ENCODE results near the gene ZNF512B.
"Not testable (repeated sequence)": the region's sequence is repeated elsewhere in the genome, so short reads cannot be mapped to it uniquely, and the experiment has no call there.

Gene ZNF512B

DNA sequence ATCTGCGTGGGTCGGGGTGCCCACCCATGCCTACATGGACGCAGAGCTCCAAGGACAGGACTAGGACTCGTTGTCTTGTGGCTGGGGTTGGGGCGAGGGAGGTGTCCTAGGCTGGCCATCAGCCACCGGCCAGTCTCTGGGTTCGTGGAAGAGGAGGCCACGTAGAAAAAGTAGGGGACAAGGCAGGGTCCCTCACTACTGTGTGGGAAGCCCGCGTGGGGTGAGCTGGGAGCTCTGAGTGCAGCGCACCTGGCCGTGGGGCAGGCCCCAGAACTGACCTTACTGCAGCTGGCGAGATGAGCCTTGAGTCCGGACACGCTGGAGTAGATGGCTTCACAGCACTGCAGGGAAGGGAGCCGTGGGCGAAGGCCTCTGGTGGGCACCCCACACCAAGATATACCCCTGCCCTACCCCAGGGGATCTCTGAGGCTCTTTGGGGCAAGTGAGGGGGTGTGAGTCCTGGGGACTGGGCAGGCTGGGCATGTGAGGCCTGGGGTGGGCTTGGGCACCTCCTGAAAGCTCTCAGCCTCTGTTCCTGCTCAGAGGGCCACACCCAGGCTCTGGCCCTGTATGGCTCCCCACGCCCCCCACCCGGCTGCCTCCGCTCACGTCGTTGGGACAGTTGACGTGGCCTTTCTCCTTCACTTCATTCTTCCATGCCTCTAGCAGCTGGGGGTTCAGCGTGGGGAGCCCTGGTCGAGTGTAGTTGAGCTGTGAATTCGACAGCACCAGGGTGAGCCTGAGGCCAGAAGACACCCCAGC, 7.9 kb downstream of the ZNF512B start:
- H3K9me3 ChIP-seq (ENCODE audit: control insufficient read depth, low read length), result no peaks in the 10 kb centered on the region
- H3K4me1 ChIP-seq (ENCODE audit: control insufficient read depth, insufficient read depth, low read length, poor library complexity, severe bottlenecking), result peaks cover 7% of the 10 kb centered on the region
- no peak overlapping the region for H3K4me3 ChIP-seq (ENCODE audit: extremely low read depth, insufficient read depth, low read length, poor library complexity, severe bottlenecking)
- WGBS, 2 experiments (ENCODE audit: insufficient coverage in 2 of 2), result 94 to 95% methylated on average over 21 to 23 of the region's 26 CpGs
- peaks cover 50% of the 10 kb centered on the region for H3K36me3 ChIP-seq (ENCODE audit: control insufficient read depth, insufficient read depth, low read length)
- H3K27ac ChIP-seq (ENCODE audit: low read depth, low read length, severe bottlenecking), result no peak overlapping the region

DNA sequence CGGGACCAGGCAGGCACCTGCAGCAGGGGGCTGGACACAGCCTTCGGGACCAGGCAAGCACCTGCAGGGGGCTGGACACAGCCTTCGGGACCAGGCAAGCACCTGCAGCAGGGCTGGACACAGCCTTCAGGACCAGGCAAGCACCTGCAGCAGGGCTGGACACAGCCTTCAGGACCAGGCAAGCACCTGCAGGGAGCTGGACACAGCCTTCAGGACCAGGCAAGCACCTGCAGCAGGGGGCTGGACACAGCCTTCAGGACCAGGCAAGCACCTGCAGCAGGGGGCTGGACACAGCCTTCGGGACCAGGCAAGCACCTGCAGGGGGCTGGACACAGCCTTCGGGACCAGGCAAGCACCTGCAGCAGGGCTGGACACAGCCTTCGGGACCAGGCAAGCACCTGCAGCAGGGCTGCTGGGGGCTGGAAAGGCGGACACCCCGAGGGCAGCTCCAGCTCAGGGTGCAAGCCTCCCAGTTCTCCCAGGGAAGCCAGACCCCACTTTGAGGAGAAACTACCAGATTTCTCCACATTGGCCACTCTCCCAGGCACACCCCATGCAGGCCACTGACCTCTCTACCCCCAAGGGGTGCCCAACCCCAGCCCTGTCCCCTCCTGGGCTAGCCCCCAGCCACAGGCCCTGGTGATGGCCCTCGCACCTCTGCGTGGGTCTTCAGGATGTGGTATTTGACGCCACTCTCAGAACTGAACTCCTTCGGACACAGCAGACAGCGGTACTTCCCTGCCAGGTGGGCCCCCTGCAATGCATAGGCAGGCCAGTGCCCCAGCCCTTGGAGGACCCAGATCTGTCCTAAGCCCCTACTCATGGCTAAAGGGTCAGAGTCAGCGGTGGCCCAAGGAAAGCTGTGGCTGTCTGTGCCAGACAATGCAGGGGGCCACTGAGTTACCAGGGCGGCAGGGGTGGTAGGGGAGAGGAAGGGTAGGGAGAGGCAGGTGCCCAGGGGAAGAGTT, 8.8 kb downstream of the ZNF512B start:
- H3K36me3 ChIP-seq (ENCODE audit: control insufficient read depth, insufficient read depth, low read length), result peaks cover 42% of the 10 kb centered on the region
- WGBS, 2 experiments (ENCODE audit: insufficient coverage in 2 of 2), result 92 to 95% methylated on average over 10 of the region's 15 CpGs
- not testable (repeated sequence) for H3K27ac ChIP-seq (ENCODE audit: low read depth, low read length, severe bottlenecking); H3K4me3 ChIP-seq (ENCODE audit: extremely low read depth, insufficient read depth, low read length, poor library complexity, severe bottlenecking); H3K4me1 ChIP-seq (ENCODE audit: control insufficient read depth, insufficient read depth, low read length, poor library complexity, severe bottlenecking); H3K9me3 ChIP-seq (ENCODE audit: control insufficient read depth, low read length)

DNA sequence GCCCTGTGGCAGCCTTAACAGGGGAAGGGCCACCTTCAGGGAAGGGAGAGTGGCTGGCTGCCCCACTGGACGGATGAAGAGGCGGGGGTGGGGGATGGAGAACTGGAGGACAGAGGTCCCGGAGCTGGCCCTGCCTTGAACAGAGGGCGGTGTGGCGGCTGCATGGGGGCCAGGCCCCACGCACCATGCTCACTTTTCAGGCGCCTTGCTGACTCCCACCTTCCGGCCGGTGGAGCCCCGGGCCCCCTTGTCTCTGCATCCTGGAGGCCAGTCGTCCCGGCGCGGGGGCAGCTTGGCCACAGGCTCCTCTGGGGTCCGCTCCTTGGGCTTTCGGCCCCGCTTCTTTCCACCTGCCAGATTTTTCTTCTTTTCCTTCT, 10.0 kb downstream of the ZNF512B start:
- WGBS, 2 experiments (ENCODE audit: insufficient coverage in 2 of 2), result 83 to 88% methylated on average over 11 to 14 of the region's 17 CpGs
- Histone ChIP-seq H3K4me1 (ENCODE audit: control insufficient read depth, insufficient read depth, low read length, poor library complexity, severe bottlenecking) (peaks cover 13% of the 10 kb centered on the region), H3K9me3 (ENCODE audit: control insufficient read depth, low read length) (no peaks in the 10 kb centered on the region), H3K36me3 (ENCODE audit: control insufficient read depth, insufficient read depth, low read length) (peaks cover 41% of the 10 kb centered on the region), H3K27ac (ENCODE audit: low read depth, low read length, severe bottlenecking) (no peak overlapping the region), H3K4me3 (ENCODE audit: extremely low read depth, insufficient read depth, low read length, poor library complexity, severe bottlenecking) (no peak overlapping the region)

DNA sequence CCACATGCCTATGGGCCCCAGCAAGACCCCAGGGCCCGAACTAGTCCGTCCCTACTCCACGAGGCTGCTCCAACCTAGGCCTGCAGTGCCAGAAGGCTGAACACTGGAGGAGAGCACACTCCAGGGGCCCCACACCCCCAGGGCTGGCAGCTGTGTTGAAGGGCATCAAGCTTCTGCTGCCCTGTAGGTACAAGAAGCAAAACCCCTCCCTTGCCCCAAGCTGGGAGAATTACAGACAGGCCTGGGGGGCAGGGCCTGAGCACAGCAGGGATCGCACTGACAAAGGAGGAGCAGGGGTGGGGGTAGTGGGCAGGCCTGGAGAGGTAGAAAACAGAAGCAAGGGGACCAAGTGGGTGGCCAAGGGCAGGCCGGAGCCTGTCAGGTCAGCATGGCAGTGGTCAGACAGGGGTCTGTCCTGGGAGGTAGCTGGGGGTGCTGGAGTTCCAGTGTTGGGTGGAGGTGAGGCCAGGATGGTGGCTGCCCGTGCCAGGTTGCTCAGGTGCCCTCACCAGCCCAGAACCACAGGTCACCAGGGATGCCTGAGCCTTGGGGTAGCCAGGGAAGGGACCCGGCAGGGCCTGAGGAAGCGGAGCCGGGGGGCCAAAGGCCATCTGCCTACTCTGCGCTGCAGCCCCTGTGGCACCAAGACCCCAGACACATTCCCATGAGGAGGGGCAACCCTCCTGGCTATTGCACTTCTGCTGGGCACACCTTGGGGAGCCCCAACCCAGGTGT, 10.6 kb downstream of the ZNF512B start:
- H3K36me3 ChIP-seq (ENCODE audit: control insufficient read depth, insufficient read depth, low read length), result peaks cover 41% of the 10 kb centered on the region
- peaks cover 18% of the 10 kb centered on the region for H3K4me1 ChIP-seq (ENCODE audit: control insufficient read depth, insufficient read depth, low read length, poor library complexity, severe bottlenecking)
- no peak overlapping the region for H3K4me3 ChIP-seq (ENCODE audit: extremely low read depth, insufficient read depth, low read length, poor library complexity, severe bottlenecking)
- H3K9me3 ChIP-seq (ENCODE audit: control insufficient read depth, low read length), result no peaks in the 10 kb centered on the region
- H3K27ac ChIP-seq (ENCODE audit: low read depth, low read length, severe bottlenecking), result no peak overlapping the region
- WGBS, 2 experiments (ENCODE audit: insufficient coverage in 2 of 2), result 67 to 74% methylated on average over 6 to 9 of the region's 10 CpGs

DNA sequence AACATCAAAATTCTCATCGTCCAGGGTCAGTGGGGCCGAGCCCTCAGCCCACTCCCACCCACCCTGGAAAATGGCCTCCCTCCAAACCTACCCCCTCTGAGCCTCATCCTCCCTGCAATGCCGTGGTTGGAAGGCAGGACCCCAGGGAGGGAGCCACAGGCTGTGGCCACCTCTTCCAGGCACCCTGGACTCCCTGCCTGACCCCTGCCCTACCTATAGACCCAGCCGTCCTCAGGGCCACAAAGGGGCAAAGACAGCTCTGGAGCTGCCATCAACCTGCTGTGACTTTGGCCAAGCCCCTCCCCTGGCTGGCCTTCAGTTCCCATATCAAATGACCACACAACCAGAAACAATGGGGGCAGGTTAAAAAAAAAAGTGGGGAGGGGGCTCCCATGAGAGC, 11.3 kb downstream of the ZNF512B start:
- H3K9me3 ChIP-seq (ENCODE audit: control insufficient read depth, low read length), result no peaks in the 10 kb centered on the region
- no peak overlapping the region for H3K4me3 ChIP-seq (ENCODE audit: extremely low read depth, insufficient read depth, low read length, poor library complexity, severe bottlenecking)
- H3K36me3 ChIP-seq (ENCODE audit: control insufficient read depth, insufficient read depth, low read length), result peaks cover 37% of the 10 kb centered on the region
- H3K27ac ChIP-seq (ENCODE audit: low read depth, low read length, severe bottlenecking), result no peak overlapping the region
- 76 to 84% methylated on average over 3 of the region's 4 CpGs for WGBS, 2 experiments (ENCODE audit: insufficient coverage in 2 of 2)
- peaks cover 21% of the 10 kb centered on the region for H3K4me1 ChIP-seq (ENCODE audit: control insufficient read depth, insufficient read depth, low read length, poor library complexity, severe bottlenecking)

DNA sequence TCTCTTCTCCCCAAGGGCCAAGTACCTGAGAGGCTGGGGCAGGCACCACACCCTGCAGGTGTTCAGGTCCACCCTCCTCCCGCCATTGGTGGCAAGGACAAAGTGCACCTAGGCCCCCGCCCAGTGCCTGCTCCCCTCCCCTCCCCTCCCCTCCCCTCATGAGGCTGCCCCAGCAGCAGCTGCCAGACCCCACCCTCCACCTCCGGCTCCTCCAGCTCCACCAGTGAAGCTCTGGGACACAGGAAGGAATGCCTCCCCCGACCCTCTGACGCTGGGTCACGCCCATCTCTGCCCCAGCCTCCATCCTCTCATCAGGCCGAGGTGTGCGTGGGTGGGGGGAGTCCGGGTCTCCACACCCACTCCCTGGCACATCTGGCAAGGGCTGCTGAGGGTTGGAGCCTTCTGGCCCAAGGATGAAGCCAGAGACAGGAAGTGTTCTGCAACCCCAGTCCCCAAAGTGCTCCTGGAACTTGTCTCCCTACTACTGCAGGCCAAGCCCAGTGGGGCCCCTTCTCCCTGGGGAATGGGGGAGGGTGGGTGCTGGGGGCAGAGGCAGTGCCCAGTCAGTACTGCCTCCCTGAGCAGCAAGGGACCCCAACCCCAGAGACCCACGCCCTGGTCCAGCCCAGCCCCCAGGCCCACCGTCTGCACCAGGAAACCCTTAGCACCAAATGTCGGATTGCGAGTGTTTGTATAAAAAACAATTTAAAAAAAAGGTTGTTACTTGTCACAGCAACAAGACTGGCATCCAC, 11.9 kb downstream of the ZNF512B start:
- Histone ChIP-seq H3K9me3 (ENCODE audit: control insufficient read depth, low read length) (no peaks in the 10 kb centered on the region), H3K4me3 (ENCODE audit: extremely low read depth, insufficient read depth, low read length, poor library complexity, severe bottlenecking) (no peak overlapping the region), H3K36me3 (ENCODE audit: control insufficient read depth, insufficient read depth, low read length) (peaks cover 33% of the 10 kb centered on the region), H3K4me1 (ENCODE audit: control insufficient read depth, insufficient read depth, low read length, poor library complexity, severe bottlenecking) (peaks cover 21% of the 10 kb centered on the region), H3K27ac (ENCODE audit: low read depth, low read length, severe bottlenecking) (peak overlapping the region; percentile 79)
- 50 to 51% methylated on average over 1 to 11 of the region's 13 CpGs for WGBS, 2 experiments (ENCODE audit: insufficient coverage in 2 of 2)

DNA sequence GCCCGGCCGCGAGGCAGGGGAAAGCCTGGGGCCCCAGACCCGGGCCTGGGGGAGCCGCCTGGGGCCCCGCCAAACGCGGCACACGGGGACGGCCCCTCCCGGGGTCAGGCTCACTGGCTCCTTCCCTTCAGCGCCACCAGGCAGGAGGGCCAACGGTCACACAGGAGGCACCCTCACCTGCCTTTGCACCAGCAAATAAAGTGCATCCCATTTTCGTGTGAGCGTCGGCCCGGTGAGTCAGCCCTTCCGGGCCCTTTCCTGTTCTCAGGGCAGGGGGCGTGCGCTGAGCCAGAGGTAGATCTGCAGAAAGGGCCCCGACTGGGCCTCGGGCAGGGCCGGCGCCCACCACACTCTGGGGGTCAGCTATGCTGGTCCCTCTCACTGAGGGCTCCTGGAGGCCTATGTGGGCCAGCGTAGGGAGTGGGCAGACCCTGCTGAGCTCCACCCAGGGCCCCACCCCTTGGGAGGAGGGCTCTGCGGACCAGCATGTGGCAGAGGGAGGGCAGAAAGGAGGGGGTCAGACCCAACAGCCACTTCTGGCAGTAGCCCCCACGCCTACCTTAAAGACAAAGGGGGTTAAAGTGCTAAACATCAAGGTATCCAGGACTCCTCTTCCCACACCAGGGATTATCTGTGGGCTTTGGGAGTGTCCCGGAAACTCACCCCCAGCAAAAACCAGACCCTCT, 12.6 kb downstream of the ZNF512B start:
- no peaks in the 10 kb centered on the region for H3K9me3 ChIP-seq (ENCODE audit: control insufficient read depth, low read length)
- WGBS, 2 experiments (ENCODE audit: insufficient coverage in 2 of 2), result 4 to 6% methylated on average over 18 to 25 of the region's 28 CpGs
- peaks cover 33% of the 10 kb centered on the region for H3K36me3 ChIP-seq (ENCODE audit: control insufficient read depth, insufficient read depth, low read length)
- peaks cover 25% of the 10 kb centered on the region for H3K4me1 ChIP-seq (ENCODE audit: control insufficient read depth, insufficient read depth, low read length, poor library complexity, severe bottlenecking)
- H3K4me3 ChIP-seq (ENCODE audit: extremely low read depth, insufficient read depth, low read length, poor library complexity, severe bottlenecking), result peak overlapping the region; percentile 92
- peak overlapping the region; percentile 79 for H3K27ac ChIP-seq (ENCODE audit: low read depth, low read length, severe bottlenecking)

DNA sequence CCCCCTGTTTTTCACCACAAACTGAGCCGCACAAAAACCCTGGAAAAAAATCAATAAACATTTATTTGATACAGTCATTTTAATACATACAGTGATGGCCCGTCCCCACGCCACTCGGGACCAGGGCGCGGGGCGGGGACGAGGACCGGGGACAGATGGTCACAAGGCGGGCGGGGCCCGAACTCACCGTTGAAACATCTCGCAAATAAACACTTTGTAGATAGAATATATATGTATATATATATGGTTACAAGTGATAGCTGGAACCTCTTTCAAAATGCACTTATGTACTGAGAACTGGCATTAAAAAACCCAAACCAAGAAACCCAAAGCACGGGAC, 13.1 kb downstream of the ZNF512B start:
- WGBS, 2 experiments (ENCODE audit: insufficient coverage in 2 of 2), result 0% methylated on average over 1 of the region's 15 CpGs
- no peaks in the 10 kb centered on the region for H3K9me3 ChIP-seq (ENCODE audit: control insufficient read depth, low read length)
- H3K27ac ChIP-seq (ENCODE audit: low read depth, low read length, severe bottlenecking), result peak overlapping the region; percentile 79
- peak overlapping the region; percentile 92 for H3K4me3 ChIP-seq (ENCODE audit: extremely low read depth, insufficient read depth, low read length, poor library complexity, severe bottlenecking)
- peaks cover 29% of the 10 kb centered on the region for H3K36me3 ChIP-seq (ENCODE audit: control insufficient read depth, insufficient read depth, low read length)
- H3K4me1 ChIP-seq (ENCODE audit: control insufficient read depth, insufficient read depth, low read length, poor library complexity, severe bottlenecking), result peaks cover 30% of the 10 kb centered on the region

DNA sequence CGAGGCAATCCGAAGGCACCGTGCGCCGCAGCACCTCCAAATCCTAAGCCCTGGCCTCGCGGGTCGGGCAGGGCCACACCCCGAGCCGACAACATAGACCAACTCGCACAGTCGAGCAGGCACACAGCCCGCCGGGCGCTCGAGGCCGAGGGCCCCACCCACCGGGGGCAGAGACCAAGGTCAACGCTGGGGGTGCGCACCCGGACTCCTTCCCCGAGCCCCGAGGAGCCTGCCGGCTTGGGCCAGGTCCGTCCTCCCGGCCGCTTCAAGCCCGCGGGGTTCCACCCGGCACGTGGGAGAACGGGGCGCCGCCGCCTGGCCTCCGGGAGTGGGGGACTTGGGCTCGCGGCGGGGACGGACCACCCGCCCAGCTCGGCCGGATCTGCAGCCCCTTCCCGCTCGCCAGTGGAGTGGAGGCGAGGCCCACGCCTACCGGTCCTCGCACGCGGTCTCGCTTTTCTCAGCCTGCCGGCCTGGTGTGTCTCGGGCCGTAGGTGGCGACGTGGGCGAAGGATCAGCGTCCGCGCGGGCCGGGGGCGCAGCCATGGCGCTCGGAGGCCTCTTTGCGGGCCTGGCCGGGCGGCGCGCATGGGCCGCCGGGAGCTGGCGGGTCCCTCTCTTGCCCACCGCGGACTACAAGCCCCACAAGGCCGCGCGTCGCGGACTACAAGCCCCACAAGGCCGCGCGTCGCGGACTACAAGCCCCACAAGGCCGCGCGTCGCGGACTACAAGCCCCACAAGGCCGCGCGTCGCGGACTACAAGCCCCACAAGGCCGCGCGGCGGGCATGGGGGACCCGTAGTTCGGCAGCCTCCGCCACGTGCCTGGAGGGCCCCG, 13.7 kb downstream of the ZNF512B start, which contains the start of gene UCKL1:
Gene UCKL1, minus strand, starts transcription at position 590 of the 837 bp plus-strand sequence. Its CDS starts 44 bp downstream, at position 546.
- peaks cover 35% of the 10 kb centered on the region for H3K4me1 ChIP-seq (ENCODE audit: control insufficient read depth, insufficient read depth, low read length, poor library complexity, severe bottlenecking)
- peak within 1 kb of the TSS; percentile 92 for H3K4me3 ChIP-seq (ENCODE audit: extremely low read depth, insufficient read depth, low read length, poor library complexity, severe bottlenecking)
- peaks cover 26% of the 10 kb centered on the region for H3K36me3 ChIP-seq (ENCODE audit: control insufficient read depth, insufficient read depth, low read length)
- 0 to 1% methylated on average over 67 to 88 of the region's 105 CpGs for WGBS, 2 experiments (ENCODE audit: insufficient coverage in 2 of 2)
- no peaks in the 10 kb centered on the region for H3K9me3 ChIP-seq (ENCODE audit: control insufficient read depth, low read length)
- peak within 1 kb of the TSS; percentile 79 for H3K27ac ChIP-seq (ENCODE audit: low read depth, low read length, severe bottlenecking)

All from mesodermal cell (in vitro differentiated cells).